ENCODE data around the gene OTOP2.
"Not testable (repeated sequence)": the region's sequence is repeated elsewhere in the genome, so short reads cannot be mapped to it uniquely, and the experiment has no call there.

Gene OTOP2

GRCh38 chr17:74972973-74973328 lies 48.9 kb downstream of the OTOP2 start:
- DNase-seq: no peak

GRCh38 chr17:74975943-74976342 lies 51.9 kb downstream of the OTOP2 start:
- DNase-seq: no peak

GRCh38 chr17:74977802-74978201 lies 53.7 kb downstream of the OTOP2 start:
- DNase-seq: no peak

GRCh38 chr17:74978240-74978639 lies 54.2 kb downstream of the OTOP2 start:
- DNase-seq: no peak

GRCh38 chr17:74979408-74980146 lies 55.5 kb downstream of the OTOP2 start:
- DNase-seq: no peak

GRCh38 chr17:74981318-74981978 lies 57.4 kb downstream of the OTOP2 start:
- DNase-seq: no peak

- DNase-seq: peak in 1 of 2 donors; percentile 15
Observed at GRCh38 chr17:74981979-74982662, 58.0 kb downstream of the OTOP2 start.

- not testable (repeated sequence) for DNase-seq
Observed at GRCh38 chr17:74982663-74983313, 58.7 kb downstream of the OTOP2 start.
